Mesothelial cell of epicardium (in vitro differentiated cells): ENCODE measurements around the gene TMTC1. TPM values are rescaled to one million over a fixed set of nuclear protein-coding genes. Genes with fewer than 3 reads are reported as not detected.

Source experiments
- DNase-seq, 2 experiments: peaks; one replicate each; pipeline ENCODE4 v3.0.0; 2021; ENCODE audit warnings: low spot score in 2 of 2; ENCODE audit not compliant: unreplicated experiment in 2 of 2
- H3K27ac Mint-ChIP-seq: 2 replicates; pipeline ENCODE4 v1.8.0; 2021; ENCODE audit warnings: mixed read lengths
- H3K27me3 Mint-ChIP-seq: 2 replicates; pipeline ENCODE4 v1.8.0; 2021; ENCODE audit warnings: low read depth, mixed read lengths
- H3K36me3 Mint-ChIP-seq: 2 replicates; pipeline ENCODE4 v1.8.0; 2021; ENCODE audit warnings: mixed read lengths
- H3K4me1 Mint-ChIP-seq: 2 replicates; pipeline ENCODE4 v1.8.0; 2021; ENCODE audit warnings: mixed read lengths
- H3K4me3 Mint-ChIP-seq: 2 replicates; pipeline ENCODE4 v1.8.0; 2021; ENCODE audit warnings: mild to moderate bottlenecking, moderate library complexity, mixed read lengths
- H3K9me3 Mint-ChIP-seq: 2 replicates; pipeline ENCODE4 v1.8.0; 2021; ENCODE audit warnings: mixed read lengths
- CTCF ChIP-seq: fragments of 200-600 bp; sonication (generic); IDR thresholded peaks from one replicate; pipeline ENCODE4 v1.5.0; 2021; ENCODE audit warnings: antibody characterized with exemption; ENCODE audit not compliant: unreplicated experiment
- total RNA-seq: library from RNA; stranded (reverse); gene quantifications from 3 replicates; pipeline ENCODE4 v1.2.1, GENCODE V29; 2021

TMTC1 gene
- total RNA-seq, 1 donor from 2014 or later = 1.0 TPM

- no peak for DNase-seq
- Mint-ChIP-seq H3K4me3 (no peak overlapping the region), H3K27ac (no peak overlapping the region), H3K27me3 (peaks cover 8% of the 10 kb centered on the region), H3K36me3 (no peaks in the 10 kb centered on the region), H3K4me1 (no peaks in the 10 kb centered on the region), H3K9me3 (peaks cover 4% of the 10 kb centered on the region)
- TF ChIP-seq CTCF = no peak
Observed at GRCh38 chr12:29533815-29534489, 249.8 kb downstream of the TMTC1 start.

- TF ChIP-seq CTCF = no peak
- H3K27ac Mint-ChIP-seq = no peak overlapping the region
Observed at GRCh38 chr12:29531471-29531870, 252.3 kb downstream of the TMTC1 start.

GRCh38 chr12:29530436-29530835, 253.3 kb downstream of the TMTC1 start:
- no peak for DNase-seq
- Mint-ChIP-seq H3K4me3 (no peak overlapping the region), H3K36me3 (no peaks in the 10 kb centered on the region), H3K27me3 (peaks cover 8% of the 10 kb centered on the region), H3K9me3 (peaks cover 4% of the 10 kb centered on the region), H3K4me1 (no peaks in the 10 kb centered on the region), H3K27ac (no peak overlapping the region)
- no peak for TF ChIP-seq CTCF

More at GRCh38 chr12:29531471-29531870, 252.3 kb downstream of the TMTC1 start:
- Mint-ChIP-seq H3K36me3 (no peaks in the 10 kb centered on the region), H3K9me3 (peaks cover 4% of the 10 kb centered on the region), H3K4me1 (no peaks in the 10 kb centered on the region), H3K27me3 (peaks cover 8% of the 10 kb centered on the region), H3K4me3 (no peak overlapping the region)
- DNase-seq = no peak

DNA sequence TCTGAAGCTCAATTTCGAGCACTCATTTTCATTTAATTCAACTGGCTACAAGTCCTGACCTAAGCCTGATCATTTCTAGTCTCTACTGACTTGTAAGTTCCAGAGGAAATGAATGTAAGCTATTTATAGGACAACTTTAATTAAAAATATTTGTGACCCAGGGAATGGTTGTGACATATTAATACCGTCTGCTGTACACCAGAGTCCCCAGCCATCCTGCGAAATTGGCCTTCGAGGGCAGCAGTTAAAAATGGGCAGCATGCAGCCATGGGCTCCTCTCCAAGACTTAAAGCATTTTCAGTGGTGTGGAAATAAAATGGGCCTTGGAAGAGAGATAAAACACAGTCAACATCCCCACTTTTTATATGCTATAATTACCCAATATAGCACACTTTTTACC, 255.6 kb downstream of the TMTC1 start:
- H3K27ac Mint-ChIP-seq = no peak overlapping the region
- H3K9me3 Mint-ChIP-seq = peaks cover 4% of the 10 kb centered on the region
- no peak overlapping the region for H3K4me3 Mint-ChIP-seq
- TF ChIP-seq CTCF = no peak
- peaks cover 5% of the 10 kb centered on the region for H3K27me3 Mint-ChIP-seq
- DNase-seq = no peak
- H3K4me1 Mint-ChIP-seq = no peaks in the 10 kb centered on the region
- no peaks in the 10 kb centered on the region for H3K36me3 Mint-ChIP-seq

DNA sequence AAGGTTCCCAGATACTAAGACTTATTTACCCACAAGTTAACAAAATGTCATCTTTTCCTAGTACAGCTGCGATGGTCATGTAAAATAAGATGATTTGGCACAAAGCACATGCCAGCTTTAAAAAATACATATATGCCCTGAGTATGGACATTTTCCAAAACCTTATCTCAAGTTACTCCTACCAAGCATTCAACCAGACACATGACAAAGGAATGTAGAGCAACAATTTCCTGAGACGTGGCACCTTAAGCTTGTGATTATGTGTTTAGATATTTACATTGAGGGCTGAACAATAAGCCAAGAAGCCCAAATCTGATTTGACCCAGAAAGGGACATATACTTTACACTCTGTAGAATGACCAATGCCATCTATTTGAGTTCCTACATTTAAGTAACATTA, 261.8 kb downstream of the TMTC1 start:
- Mint-ChIP-seq H3K36me3 (no peaks in the 10 kb centered on the region), H3K4me3 (no peak overlapping the region), H3K9me3 (no peaks in the 10 kb centered on the region), H3K4me1 (peaks cover 3% of the 10 kb centered on the region), H3K27me3 (no peaks in the 10 kb centered on the region), H3K27ac (no peak overlapping the region)
- no peak for DNase-seq
- TF ChIP-seq CTCF = no peak
